GM19035 (cell line): ENCODE data around the gene MRPL53.
"Not testable (repeated sequence)": the region's sequence is repeated elsewhere in the genome, so short reads cannot be mapped to it uniquely, and the experiment has no call there.

Source experiments
- ATAC-seq: cut with Tn5 transposase; IDR thresholded peaks from one replicate; pipeline ENCODE4 v1.9.1; 2021; ENCODE audit not compliant: unreplicated experiment

Gene MRPL53

DNA sequence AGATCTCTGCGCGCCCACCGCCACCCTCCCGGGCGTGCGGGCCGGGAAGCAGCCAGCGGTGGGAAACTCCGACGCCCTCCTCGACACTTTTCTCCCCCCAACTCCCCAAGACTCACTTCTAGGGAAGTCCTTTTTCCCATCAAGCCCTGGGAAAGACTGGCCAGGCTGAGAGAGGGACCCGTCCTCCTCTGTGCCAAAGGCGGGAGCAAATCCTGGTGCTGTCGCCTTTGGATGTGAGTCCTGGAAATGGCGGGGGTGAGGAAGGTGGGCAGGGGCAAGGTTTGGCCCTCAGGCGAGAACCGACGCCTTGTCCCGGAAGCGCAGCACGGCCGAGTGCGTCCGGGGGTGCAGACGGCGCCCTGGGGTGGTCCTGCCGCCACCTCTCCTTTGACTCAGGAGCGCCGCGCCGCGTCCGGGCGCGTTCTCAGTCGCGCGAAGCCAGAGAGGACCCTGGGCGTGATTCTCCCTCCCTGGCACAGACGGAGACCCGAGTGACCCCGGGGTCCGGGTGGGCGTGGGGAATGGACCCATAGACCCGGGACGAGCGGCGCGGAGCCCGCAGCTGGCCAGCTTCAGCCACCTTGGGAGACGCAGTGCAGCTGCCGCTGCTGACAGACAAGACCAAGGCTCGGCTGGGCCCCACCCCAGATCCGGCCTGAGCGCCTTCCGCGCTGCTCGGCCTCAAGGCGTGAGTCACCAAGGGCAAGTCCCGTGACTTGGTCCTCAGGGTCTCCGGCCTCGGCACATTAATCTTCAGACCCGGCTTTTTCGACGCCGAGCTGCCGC lies 30.4 kb upstream of the MRPL53 start:
- ATAC-seq, result peak; percentile 37

DNA sequence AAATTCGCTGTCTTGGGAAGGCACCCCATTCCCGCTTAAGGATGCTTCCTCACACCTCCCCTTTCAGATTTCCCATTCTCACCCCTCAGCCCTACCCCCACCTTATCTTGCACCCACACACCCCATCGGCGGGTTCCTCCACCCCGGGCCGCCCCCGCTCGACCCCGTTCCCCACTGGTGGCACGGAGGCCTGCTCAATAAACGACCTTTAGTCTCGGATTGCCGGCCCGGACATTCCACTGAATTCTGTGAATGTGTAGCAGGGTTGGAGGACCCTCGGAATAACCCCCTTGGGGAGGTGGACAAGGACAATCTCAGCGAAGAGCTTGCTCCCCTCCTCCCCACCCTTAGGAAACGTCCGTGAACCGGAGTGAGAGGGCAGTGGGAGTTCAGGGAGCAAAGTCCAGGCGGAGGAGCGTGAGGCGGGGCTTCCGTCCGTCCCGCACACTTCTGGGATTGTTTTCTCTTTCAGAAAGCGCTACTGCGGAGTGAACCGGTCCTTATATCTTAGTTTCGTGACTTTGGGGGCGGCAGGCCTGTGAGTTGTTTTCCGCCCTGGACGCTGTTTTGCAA lies 29.8 kb upstream of the MRPL53 start:
- no peak for ATAC-seq

DNA sequence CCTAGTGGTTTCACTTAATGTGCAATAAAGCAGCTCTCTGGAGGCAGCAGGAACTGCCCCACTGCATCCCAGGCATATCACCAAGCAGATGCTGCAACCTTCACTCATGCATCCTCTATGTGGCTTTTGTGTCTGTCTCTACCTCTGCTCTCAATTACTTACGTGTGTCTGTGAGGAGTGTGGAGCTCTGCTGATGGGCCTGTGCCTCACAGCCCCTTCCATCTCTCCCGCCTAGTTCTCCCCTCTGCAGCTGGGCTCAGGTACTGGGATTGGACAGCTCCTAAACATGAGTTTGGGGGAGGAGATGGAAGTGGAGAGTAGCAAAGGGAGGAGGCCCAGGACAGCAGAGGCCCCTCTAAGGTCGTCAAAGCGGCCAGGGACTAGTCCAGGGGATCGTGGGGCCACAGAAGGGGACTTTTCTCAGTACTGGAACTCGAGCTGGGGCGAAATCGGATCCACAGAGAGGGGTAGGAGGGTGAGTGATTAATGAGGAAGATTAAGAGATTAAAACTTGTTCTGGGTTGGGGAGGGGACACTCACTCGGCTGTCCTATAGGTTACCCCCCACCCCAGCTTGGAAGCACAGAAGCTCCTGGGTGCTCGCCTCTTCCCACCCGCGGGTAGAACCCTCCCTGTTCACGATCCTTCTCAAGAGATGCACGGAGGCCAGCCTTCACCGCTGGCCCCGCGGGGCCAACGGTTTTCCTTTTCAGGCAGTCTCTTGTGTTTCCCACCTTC lies 29.0 kb upstream of the MRPL53 start:
- ATAC-seq, result no peak

DNA sequence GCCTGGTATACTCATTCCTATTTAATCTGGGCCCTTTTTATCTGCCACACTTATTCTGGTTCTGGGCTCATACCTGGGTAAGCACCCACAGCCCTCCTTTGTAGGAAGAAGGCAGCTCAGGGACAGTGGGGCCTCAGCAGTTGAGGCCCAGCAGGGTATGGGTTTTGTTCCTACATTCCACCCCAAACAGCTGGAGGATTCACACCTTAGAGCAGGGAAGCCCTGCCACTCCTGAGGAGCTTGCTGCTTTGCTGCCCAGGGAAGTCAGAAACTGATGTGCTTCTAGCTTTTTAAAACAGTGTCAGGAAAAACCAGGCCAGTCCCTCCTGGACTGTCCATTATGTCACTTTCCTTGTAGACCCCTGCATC lies 28.1 kb upstream of the MRPL53 start:
- no peak for ATAC-seq

DNA sequence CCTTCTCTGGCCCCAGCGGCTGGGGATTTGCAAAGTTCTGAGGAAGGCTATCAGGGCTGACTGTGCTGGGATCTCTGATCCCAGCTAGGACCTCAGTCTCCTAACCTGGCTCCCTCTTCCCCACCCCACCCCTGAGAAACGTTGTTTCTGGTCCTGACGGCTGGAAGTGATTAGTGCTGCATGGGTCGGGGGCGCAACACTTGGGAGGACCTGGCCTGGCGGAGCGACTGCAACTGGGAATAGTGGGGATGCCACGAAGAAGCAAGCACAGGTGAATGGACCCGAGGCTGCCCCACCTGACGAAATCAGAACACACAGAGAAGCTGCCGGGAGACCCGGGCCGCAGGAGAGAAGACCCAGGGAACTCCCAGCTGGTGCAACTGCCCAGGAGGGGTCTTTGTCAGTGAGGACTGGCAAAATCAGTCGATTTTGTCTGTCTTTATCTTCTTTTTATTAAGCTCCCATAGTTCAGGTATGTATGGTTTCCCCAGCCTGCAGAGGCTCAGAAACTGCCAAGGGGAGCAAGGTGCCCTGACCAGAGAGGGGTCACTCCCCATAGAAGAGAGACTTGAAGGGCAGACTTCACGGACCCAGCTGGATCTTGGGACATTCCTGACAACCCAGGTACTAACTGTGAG lies 27.6 kb upstream of the MRPL53 start:
- no peak for ATAC-seq

DNA sequence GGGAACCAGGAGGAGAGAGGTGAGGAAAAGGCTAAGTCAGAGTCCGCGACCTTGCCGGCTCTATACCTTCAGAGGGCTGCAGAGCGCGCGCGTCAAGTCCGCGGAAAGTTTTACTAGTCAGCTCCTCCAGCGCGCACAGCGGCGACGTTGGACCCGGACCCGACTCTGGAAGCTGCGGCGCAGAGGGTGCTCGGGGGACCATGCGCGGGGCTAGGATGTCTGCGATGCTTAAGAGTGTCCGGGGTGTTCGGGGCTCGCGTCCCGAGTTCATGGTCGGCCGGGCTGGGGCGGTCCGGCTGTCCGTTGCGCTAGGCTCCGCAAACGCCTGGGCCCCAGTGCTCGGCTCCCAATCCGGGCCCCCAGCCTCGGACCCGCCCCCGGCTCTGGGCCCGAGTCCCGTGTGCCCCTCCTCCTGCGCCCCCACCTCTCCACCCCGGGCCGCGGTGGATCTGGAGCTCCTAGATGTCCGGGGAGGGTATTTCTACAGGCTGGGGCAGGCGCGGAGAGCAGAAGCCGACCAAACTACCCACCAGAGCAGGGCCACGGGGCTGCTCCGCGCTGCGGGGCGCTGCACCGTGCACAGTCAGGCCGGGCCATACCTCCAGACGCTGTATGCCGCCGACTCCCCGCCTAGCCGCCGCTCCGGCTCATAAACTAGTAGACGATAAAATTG lies 26.9 kb upstream of the MRPL53 start, which contains the start of gene LBX2:
Gene LBX2, minus strand, starts transcription at position 337 of the 673 bp plus-strand sequence. Its CDS starts 66 bp downstream, at position 271.
- ATAC-seq, result no peak

DNA sequence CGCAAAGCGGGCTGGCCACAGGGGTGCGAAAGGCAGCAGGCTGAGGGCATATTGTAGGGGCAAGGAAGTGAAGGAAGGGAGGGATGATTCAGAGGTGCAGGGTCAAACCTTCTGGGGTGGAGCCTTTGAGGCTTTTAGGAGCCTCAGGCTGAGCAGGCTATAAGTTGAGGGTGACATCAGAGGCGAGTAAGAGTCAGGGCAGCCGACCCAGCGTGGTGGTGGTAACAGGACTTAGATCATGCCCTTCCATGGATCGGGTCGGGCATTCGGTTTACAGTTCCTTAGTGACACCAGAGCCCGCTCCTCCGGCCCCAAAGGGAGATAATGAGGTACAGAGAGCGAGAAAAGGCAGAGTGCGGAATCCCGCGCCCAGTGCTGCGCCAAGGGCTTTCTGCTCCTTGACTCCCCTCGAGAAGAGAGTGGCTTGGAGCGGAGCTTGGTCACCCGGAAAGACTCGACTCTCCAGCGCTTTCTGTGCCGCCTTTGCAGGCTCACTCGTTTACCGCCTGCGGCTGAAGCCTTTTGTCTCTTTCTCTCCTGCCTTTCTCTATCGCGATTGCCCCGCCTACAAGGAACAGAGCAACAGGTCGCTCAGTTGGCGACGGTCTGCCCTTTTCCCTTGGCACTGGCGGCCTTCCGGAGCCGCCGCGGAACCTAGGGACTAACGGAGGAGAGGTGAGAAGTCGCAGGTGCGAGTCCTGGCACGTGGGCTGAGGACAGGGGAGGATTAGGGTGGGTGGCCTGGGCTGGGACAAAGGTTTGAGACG lies 26.2 kb upstream of the MRPL53 start:
- ATAC-seq, result no peak

DNA sequence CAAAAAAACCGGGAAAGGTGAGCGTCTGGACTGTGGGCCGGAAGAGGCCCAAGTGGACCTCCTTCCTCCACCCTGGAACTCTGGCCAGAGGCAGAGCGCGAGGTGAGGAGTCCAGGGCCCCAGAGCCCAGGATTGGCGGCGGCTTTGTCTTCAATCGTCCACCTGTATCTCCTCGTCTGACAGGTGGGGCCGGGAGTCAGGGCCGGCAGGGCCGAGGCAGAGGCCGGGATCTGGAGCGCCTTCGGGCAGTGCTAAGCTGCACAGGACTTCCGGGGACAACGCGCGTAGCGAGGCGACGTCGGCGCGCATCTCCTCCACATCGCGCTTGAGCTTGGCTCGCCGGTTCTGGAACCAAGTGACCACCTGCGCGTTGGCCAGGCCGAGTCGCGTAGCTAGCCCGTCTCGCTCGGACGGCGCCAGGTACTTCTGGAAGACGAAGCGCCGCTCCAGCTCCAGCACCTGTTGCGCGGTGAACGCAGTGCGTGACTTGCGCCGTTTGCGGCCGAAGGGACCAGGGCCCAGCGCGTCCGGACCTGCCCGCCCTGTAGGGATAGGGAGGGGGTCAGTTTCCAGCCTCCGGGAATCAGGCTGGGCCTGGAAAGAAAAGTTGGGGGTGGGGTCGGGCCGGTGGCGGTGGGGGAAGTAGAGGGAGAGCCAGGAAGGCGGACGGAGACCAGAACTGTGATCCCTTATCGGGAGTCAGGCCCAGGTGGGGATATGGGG lies 25.5 kb upstream of the MRPL53 start:
- no peak for ATAC-seq

DNA sequence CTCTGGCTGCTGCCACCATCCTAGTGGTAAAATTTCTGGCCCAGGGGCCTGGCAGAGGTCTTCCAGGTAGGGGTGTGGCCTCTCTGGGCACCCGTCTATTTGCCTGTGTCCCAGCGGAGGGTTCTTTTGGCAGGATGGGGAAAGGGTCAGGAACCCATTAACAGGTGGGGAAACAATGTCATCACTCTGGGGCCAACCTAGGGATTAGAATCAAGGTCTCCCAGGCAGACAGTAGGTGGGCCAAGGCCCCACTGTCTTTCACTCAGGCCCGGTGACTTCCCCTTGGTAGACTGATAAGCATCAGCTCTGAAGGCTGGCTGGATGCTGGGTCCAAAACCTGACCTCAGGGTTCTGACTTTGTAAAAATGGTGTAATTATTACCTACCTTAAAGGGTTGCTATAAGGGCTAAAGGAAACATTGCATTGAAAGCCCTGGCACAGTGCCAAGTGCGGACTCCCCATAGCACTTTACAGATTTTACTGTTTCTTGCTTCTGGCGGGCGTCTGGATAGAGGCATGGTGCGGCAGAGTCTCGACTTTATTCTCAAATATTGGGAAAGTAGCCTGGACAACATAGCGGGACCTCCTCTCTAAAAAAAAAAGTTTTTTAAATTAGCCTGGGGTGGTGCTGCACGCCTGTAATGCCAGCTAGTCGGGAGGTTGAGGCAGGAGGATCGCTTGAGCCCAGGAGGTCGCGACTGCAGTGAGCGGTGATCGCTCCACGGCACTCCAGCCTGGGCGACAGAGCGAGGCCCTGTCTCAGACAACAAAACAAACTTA lies 24.7 kb upstream of the MRPL53 start:
- no peak for ATAC-seq

GRCh38 chr2:74495440-74495839 lies 23.0 kb upstream of the MRPL53 start:
- no peak for ATAC-seq

- ATAC-seq, result no peak
Observed at GRCh38 chr2:74493546-74493945, 21.1 kb upstream of the MRPL53 start.

- no peak for ATAC-seq
Observed at GRCh38 chr2:74491648-74492544, 19.4 kb upstream of the MRPL53 start.

DNA sequence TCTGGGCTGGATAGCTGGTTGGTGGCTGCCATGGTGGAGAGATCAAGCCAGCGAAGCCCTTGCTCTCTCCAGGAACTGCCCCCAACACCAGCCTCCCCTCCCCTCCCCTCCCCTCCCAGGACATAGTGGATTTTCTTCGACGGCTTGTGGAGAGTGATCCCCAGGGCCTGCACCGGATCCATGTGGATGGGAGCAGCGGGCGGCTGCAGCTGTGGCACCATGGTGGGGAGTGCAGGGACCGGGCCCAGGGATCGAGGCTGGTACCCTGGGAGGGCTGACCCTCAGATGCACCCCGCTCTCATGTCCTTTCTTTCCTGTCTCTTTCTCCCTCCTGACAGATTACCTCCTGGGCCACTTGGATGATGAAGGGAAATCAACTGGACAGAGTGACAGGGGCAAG lies 17.4 kb upstream of the MRPL53 start:
- no peak for ATAC-seq

DNA sequence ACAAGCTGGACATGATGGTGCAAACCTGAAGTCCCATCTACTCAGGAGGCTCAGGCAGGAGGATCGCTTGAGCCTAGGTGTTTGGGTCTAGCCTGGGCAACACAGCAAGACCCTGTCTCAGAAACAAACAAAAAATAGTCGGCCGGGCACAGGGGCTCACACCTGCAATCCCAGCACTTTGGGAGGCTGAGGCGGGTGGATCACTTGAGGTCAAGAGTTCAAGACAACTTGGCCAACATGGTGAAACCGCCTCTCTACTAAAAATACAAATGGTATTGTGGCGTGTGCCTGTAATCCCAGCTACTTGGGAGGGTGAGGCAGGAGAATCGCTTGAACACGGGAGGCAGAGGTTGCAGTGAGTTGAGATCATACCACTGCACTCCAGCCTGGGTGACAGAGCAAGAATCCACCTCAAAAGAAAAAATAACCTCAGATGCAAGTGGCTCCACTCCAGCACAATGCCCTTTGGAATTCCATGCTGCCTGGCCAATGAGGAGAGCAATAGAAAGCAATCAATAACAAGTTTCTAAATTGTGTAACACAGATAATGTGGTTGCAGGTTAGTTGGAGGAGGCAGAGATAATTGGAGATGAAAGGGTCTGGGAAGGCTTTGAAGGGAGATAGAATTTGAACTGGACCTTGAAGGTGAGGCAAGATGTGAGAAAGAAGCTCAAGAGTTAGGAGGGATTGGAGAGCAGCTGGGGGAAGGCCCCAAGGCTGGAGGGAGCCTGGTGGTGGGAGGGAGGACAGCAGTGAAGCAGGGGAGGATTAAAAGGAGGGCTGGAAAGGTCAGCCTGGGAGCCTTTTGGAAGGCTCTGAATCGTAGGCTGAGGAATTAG lies 16.4 kb upstream of the MRPL53 start:
- no peak for ATAC-seq

- no peak for ATAC-seq
Observed at GRCh38 chr2:74486141-74486540, 13.7 kb upstream of the MRPL53 start.

- ATAC-seq, result not testable (repeated sequence)
Observed at GRCh38 chr2:74483675-74484164, 11.2 kb upstream of the MRPL53 start.
